Neural cell (in vitro differentiated cells): ENCODE results near the gene ARF5.

Experiments used
- EZH2 ChIP-seq: fragments of 200-600, 300-800 bp; shearing (Covaris generic), sonication (generic); IDR thresholded peaks from 2 replicates; pipeline ENCODE4 v1.6.1; 2014; ENCODE audit warnings: antibody characterized with exemption, low read length, borderline replicate concordance, mild to moderate bottlenecking; ENCODE audit not compliant: insufficient read depth, poor library complexity, severe bottlenecking
- POLR2AphosphoS5 ChIP-seq: IDR thresholded peaks from 2 replicates; pipeline ENCODE4 v1.6.1; 2012
- TF ChIP-seq, protein P1 (sequence below): fragments of 450-650 bp; IDR thresholded peaks from 2 replicates; pipeline ENCODE4 v1.5.1; 2014; ENCODE audit warnings: antibody characterized with exemption, mild to moderate bottlenecking, moderate library complexity; ENCODE audit not compliant: poor library complexity, severe bottlenecking

DNA sequence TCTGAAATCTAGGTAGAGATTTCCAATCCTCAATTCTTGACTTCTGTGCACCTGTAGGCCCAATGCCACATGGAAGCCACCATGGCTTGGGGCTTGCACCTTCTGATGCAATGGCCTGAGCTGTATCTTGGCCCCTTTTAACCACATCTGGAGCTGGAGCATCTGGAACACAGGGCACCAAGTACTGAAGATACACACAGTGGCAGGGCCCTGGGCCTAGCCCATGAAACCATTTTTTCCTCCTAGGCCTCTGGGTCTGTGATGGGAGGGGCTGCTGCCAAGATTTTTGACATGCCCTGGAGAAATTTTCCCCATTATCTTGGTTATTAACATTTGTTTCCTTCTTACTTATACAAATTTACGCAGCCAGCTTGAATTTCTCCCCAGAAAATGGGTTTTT lies 41.9 kb upstream of the ARF5 start:
- TF ChIP-seq, protein P1, sequence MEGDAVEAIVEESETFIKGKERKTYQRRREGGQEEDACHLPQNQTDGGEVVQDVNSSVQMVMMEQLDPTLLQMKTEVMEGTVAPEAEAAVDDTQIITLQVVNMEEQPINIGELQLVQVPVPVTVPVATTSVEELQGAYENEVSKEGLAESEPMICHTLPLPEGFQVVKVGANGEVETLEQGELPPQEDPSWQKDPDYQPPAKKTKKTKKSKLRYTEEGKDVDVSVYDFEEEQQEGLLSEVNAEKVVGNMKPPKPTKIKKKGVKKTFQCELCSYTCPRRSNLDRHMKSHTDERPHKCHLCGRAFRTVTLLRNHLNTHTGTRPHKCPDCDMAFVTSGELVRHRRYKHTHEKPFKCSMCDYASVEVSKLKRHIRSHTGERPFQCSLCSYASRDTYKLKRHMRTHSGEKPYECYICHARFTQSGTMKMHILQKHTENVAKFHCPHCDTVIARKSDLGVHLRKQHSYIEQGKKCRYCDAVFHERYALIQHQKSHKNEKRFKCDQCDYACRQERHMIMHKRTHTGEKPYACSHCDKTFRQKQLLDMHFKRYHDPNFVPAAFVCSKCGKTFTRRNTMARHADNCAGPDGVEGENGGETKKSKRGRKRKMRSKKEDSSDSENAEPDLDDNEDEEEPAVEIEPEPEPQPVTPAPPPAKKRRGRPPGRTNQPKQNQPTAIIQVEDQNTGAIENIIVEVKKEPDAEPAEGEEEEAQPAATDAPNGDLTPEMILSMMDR = no peak
- TF ChIP-seq POLR2AphosphoS5 (no peak), EZH2 (no peak)
